ENCODE measurements around the gene RTN1.

RTN1 gene

DNA sequence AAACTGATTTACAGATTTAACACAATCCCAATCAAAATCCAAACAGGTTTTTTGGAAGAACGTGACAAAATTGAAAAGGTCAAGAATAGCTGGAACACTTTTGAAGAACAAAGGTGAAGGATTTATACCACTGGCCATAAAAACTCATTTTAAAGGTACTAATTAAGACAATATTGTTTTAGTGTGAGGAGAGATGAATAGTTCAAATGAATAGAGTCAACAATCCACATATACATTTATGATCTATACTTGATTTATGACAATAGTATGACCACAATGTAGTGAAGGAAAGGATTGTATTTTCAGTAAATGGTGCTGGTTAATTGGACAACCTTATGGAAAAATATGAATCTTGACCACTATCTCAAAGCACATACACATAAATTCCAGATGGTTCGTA lies 323.3 kb downstream of the RTN1 start:
- no peak for DNase-seq (ENCODE audit: low spot score)
